Measurements from ENCODE around the gene TMCC3.
"Not testable (repeated sequence)": the region's sequence is repeated elsewhere in the genome, so short reads cannot be mapped to it uniquely, and the experiment has no call there.

The TMCC3 gene

DNA sequence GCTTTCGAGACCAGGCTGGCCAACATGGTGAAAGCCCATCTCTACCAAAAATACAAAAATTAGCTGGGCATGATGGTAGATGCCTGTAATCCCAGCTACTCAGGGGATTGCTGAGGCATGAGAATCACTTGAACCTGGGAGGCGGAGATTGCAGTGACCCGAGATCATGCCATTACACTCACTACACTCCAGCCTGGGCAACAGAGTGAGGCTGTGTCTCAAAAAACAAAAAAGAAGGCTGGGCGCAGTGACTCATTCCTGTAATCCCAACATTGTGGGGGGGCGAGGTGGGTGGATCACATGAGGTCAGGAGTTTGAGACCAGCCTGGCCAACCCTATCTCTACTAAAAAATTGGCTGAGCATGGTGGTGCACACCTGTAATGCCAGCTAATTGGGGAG, 49.0 kb downstream of the TMCC3 start:
- DNase-seq (ENCODE audit: low read depth), result not testable (repeated sequence)

DNA sequence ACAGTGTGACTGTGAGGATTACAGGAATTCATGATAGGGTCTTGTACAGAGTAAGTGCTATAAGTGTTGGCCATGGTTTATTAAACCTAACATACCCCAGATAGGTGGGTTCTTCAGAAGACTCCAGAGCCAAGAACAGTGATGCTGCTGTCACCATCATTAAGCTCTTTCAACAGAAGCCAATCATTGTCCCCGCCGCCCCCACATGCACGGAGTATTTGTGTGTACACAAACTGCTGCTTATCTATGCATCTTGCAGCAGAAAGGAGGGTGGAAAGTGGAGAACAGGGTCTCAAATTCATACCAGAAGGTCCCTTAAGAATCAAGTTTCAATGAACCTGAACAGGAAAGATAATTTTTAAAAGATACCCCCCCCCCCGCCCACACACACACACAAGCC, 51.2 kb downstream of the TMCC3 start:
- DNase-seq (ENCODE audit: low read depth), result no peak

DNA sequence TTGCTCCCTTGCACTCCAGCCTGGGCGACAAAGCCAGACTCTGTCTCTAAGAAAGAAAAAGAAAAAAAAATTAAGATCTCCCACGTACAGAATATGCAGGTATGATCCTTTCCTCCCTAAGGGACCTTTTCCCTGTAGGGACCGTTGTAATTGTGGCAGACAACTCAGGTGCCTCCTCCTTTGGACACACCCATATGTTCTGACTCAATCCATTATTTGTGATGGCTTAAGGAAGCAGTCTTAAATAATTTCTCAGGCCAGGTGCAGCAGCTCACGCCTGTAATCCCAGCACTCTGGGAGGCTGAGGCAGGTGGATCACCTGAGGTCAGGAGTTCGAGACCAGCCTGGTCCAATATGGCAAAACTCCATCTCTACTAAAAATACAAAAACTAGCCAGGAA, 53.1 kb downstream of the TMCC3 start:
- DNase-seq (ENCODE audit: low read depth), result no peak

DNA sequence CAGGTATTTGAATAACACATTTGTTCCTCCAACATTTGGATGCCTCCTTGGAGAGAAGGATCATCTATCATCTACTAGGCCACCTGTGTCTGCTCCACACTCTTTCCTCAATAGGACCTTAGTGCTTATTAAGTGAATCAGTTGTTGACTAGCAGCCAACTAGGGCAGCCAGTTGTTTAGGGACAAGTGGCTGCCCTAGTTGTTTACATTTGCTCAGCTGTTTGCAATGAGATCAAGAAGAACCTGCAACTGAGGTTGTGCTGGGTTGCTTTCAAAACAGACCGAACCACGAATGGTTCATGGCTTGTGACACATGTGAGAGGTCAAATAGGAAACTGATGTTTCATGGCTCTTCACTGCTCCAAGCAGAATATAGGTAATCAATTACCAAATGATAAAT, 53.8 kb downstream of the TMCC3 start:
- DNase-seq (ENCODE audit: low read depth), result no peak

DNA sequence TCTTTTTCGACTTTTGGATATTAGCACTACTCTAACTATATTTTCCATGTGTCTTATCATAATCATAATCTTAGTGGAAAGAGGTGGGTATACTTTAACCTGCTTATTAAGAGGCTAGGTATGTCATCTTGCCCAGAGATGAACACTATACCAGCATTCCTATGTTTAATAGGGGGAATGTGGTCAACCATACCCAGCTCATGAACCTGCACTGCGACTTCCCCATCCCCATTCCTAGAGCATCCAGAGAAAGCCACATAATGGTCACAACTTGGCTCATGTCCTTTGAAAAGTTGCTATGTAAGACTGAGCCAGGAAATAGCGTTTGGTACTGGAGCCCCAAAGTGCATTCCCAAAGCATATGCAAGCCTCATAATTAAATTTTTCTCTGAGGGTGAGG, 55.2 kb downstream of the TMCC3 start:
- no peak for DNase-seq (ENCODE audit: low read depth)

DNA sequence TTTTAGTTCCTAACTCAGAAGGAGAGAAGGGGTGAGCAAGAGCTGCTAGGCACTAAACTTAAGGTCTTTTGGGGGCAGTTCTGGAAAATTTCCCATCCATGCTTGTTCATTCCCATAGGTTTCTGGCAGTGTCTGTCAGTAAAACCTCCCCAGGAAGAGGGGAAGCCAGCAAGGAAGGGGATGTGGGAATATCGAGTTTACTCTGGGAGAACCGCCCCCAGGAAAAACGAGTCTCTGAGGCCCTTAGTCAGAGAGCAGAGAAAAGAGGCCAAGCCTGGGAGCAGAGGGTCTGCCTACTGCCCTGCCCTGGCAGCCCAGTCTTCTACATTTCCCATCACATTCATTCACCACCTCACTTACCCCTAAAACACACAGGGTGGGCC, 55.9 kb downstream of the TMCC3 start:
- no peak for DNase-seq (ENCODE audit: low read depth)

DNA sequence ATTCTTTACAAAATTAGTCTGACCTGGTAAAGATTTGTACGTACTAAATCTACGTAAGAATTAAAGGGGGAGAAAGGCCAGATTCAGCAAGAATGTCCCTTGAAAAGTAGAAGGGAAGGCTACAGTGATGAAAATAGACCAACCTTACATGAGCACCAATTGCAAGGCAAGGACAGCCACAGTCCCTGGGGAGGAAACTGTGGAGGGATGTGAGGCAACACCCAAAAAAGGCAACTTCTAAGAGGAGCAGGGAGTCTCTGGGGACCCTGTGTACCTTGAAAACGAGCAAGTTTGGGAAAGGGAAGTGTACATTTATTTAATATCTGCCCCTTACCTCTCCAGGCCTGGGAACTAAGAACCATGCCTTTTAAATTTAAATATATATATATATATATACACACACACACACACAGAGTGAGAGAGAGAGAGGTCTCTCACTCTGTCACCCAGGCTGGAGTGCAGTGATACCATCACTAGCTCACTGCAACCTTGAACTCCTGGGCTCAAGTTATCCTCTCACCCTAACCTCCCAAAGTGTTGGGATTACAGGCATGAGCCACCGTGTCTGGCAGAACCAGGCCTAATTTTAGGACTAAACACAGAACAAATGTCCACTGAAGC, 56.4 kb downstream of the TMCC3 start:
- DNase-seq (ENCODE audit: low read depth), result no peak

DNA sequence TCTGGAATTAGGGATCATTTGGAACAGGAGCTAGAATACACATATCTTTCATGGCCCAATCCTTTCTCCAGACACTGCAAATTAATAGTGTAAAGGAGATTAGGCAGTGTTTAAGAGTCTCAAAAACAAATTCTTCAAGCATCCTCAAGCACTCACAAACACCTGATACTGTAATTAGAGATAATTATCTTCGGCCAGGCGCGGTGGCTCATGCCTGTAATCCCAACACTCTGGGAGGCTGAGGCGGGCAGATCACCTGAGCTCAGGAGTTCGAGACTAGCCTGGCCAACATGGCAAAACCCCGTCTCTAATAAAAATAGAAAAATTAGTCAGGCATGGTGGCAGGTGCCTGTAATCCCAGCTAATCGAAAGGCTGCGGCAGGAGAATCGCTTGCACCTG, 57.6 kb downstream of the TMCC3 start:
- not testable (repeated sequence) for DNase-seq (ENCODE audit: low read depth)

DNA sequence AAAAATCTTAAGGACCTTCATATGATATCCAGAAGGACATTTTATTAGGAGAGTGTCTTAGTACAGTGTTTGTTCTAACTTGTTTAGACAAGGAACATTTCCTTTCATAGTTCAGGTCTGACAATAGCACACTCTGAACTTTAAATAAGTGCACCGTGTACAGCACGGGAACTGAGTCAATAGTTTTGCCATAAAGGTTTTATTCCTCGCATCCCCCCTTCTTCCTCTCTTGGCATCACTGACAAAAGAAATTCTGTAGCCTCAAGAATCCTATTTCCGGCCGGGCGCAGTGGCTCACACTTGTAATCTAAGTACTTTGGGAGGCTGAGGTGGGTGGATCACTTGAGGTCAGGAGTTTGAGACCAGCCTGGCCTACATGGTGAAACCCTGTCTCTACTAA, 58.3 kb downstream of the TMCC3 start:
- no peak for DNase-seq (ENCODE audit: low read depth)

DNA sequence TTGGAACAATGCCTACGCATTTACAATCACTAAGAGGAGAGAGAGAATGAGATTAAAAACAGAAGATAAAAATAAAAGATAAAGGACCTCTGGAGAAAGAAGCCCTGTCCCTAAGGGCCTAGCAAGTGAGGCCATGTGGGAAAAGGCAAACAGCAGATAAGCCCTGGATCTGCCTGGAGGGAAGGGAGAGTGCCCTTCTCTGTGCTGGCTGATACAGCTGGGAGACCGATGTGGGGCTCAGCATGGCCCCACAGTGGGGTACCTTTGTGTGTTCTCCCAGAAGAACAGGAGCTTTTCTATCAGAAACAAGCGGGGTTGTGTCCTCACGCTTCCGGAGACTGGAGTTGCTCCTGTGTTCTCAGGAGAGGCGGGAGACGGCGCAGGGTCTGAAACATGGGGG, 59.9 kb downstream of the TMCC3 start:
- DNase-seq (ENCODE audit: low read depth), result no peak

DNA sequence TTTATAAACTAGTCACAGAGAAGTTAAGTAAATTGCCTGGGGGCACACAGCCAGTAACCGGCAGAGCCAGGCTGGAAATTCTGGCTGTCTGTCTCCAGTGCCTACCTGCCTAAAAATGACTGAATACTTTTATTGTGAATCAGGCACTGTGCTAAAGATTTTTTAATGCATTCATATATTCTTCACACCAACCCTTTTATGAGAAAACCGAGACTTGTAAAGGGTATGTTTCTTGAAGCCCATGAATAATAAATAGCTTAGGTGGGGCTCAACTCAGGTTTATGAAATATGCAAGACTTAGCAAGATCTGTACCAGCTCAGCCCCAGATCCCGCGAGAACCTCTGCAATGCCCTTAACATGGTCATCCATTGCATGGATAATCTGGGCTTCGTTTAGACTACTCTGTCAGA, 60.8 kb downstream of the TMCC3 start:
- DNase-seq (ENCODE audit: low read depth), result no peak

DNA sequence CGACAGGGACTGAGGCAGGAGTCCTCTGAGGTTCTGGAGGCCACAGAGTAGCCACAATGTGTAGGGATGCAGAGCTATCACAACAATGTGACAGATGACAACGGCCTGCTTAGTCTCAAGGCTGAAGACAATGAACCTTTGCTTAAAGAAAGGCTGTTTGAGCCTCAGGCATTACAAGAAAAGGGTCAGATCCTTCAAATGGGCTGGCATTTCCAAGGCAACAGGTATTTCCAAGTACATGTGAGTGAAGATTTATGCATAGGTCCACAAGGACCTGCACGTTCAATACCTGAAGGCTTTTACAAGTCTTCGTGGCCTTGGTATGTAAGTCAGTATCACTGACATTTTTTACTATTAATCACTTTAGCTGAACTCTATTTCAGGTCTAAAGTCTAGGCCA, 62.0 kb downstream of the TMCC3 start:
- DNase-seq (ENCODE audit: low read depth), result no peak

DNA sequence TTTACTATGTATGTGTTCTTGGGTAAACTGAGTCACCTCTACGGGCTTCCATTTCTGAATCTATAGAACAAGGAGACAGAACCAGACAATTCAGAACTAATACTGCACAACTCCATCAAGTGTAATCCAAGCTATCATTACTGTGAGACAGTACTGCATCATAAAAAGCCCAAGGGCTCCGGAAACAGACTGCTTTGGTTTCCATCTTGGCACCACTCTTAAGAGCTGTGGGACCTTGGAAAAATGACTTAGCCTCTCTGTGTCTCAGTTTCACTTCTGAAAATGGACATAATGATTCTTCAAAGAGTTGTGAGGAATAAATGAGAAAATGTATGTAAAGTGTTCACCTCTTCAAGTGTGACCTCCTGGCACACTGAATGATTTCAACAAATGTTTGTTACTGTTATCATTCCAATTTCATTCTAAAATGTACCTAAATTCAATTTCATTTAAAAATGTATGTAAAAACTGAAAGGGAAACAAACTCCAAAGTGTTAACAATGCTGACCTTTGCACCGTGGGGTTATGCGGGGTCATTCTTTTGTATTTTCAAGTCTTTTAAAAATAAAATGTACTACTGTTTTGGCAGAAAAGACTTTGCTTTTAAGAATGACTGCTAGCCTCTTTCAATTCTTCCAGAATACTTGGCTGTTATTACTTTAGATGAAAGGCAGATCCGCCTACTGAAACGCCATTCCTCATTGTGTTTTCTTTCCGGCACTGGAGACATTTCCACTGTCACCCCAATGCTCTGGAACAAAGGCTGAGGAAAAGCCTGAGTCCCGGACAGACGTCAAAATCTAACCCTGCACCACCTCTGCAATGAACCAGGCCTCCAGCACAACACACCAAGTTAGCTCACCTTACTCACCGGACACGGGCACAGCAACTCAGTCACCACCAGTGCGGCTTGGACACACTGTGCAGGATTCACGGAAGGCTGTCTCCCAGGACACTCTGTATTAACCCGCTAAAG, 62.8 kb downstream of the TMCC3 start:
- no peak for DNase-seq (ENCODE audit: low read depth)

DNA sequence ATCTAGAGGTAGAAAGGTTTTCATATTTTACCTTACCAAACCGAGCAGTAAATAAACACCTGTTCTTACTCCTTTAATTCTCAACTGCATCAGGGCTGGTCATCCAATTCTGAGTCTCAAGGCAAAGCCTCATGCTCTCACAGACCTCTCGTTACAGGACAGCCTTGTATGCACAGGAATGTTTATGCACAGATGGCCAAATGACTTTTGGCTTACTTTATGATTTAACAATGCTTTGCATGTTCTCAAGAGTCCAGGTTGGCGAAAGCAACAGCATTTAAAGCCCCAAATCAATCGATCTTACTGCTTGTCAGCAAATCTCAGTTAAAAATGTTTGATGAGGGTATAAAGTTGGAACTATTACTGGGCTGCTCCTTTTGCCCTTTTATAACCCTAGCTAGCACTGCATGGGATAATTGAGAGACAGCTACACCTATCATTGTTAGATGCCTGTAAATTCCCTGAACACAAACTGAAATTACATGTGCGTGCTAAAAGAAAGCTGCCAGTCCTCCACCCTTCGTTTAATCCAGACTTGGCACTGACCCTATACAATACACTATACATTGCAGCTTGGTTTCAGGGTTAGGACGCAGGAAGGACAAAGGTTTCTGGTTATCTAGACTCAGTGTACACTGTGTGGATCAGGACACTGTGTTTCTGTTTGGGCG, 63.6 kb downstream of the TMCC3 start:
- no peak for DNase-seq (ENCODE audit: low read depth)

DNA sequence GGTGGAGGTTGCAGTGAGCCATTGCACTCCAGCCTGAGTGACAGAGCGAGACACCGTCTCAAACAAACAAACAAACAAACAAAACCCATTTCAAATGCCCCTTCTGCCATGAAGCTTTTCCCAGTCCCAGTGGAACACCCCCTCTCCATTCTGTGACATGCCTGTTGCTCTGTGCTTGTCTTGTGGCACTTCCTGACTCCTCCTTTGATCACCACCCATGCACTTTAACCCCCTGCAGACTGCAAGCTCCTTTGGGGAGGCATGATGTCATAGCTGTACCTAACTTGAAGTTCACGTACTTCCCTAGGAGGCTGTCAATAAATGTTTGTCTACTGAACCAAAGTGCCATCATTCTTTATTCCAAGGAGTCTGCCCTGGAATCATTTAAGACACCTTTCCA, 64.7 kb downstream of the TMCC3 start:
- no peak for DNase-seq (ENCODE audit: low read depth)

DNA sequence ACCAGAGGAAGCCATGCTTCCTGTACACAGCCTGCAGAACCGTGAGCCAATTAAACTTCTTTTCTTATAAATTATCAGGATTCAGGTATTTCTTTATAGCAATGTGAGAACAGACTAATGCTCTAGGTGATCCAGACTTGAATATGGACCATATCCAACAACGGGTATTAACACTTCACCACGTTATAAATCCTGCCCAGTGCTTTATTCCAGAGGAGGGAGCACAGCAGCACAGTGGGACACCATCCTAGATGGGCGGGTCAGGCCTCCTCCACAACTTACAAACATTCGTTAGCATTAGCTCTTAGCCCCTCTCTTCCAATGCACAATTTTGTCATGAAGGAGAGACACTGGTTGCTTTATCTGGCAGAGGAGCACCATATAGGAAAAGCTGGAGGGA, 66.0 kb downstream of the TMCC3 start:
- no peak for DNase-seq (ENCODE audit: low read depth)

DNA sequence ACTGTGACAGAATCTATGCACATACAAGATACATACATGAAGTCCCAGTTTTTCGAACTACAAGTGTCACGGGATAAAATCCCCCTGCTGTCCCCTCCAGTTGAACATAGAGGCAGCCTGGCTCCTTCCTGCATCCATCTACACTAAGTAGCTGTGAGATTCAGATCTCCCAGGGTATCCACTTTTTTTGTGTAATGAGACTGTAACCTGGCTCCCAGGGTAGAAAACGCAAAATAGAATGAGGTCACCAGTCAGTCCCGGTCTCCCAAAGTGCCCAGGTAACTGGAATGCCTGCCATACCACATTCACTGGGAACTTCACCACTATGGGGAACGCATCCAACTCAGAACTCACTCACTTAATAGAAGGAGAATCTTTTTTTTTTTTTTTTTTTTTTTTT, 67.8 kb downstream of the TMCC3 start:
- DNase-seq (ENCODE audit: low read depth), result no peak

DNA sequence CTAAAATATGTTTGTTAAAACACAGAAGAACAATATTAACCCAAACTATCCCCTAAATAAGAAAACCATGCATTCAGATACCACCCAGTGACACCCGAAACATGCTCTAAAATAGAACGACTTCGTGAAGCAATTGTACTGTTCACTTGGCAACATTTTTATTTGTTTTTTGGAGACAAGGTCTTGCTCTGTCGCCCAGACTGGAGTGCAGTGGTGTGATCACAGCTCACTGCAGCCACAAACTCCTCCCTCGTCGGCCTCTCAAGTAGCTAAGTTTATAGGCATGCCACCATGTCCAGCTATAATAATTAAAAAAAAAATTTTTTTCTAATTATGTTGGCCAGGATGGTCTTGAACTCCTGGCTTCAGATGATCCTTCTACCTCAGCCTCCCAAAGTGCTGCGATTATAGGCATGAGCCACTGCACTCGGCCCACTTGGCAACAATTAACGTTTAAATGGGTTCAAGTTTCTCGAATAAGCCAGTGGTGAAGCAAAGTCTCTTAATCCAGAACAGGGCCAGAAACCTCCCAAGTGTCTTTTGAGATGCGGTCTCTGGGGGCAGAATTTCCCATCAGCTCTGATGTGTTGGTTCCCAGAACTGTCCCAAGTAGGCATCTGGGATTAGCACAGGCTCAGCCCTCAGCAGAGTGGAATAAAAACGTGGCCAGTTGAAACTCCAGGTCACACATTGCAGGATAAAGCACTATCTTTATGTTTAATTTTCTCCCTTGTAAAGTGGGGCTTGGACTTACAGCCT, 74.5 kb downstream of the TMCC3 start:
- no peak for DNase-seq (ENCODE audit: low read depth)

DNA sequence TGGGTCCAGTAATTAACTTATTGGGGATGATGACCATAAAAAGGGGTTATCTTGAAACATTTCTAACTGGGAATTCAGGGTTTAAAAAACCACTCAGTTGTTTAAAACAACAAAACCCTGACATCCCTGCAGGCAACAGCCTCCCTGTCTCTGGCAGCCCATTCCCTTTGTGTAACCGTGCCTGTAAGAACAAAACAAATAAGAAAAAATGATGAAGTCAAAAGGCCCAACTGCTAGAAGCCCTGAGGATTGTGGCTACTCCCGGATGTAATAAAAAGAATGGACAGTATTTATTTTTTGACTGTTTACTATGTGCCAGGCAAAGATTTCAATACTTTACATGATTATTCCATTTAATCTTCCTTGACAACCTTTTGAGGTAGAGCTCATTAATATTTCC, 75.3 kb downstream of the TMCC3 start:
- DNase-seq (ENCODE audit: low read depth), result no peak

DNA sequence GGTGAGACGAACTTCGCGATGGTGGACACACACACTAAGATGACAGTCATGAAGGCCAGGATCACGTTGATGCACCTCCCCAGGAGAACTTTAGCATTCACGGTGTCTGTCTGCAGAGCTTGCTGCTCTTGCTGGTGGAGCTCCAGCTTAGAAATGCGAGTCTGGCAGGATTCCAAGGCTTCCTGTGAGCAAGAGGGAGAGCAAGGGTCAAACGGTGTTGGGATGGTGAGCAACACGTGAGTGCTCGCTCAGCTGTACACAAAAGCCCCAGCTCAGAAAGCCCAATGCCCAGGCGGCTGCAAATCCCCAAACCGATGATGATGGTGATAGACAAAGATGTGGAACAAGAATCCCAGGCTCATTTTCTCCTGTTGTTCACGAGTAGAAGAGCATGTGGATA, 78.8 kb downstream of the TMCC3 start:
- no peak for DNase-seq (ENCODE audit: low read depth)

DNA sequence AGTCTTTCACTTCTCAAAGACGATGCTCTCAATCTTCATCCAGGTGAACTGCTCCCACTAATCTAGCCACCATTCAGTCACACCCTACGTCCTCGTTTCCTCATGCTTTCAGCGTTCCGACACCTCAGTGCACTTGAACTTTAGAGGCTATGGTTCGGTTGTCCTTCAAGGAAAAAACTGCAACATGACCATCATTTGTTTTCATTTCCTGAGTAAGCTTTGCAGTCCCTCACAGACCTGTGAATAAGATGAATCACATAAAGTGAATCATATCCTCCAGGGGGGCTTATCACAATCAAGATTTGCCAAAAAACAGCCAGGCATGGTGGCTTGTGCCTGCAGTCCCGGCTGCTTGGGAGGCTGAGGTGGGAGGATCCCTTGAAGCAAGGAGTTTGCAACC, 80.2 kb downstream of the TMCC3 start:
- no peak for DNase-seq (ENCODE audit: low read depth)

DNA sequence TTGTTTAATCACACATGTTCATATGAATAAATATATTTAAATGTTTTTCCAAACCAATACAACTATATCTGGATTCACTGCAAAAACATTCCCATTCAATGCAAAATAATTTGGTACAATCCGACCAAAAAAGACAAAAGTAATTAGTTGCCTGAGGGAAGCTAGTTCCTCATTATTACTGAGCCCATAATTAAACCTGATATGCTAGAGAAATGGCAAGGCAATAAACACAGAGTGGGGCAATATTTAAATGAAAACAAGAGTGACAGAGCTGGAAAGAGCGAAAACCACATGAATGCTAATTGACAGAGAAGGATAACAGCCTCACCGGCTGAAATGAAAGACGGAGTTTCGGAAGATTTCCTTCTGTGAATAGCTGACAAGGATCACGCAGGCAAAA, 82.6 kb downstream of the TMCC3 start:
- no peak for DNase-seq (ENCODE audit: low read depth)

All from T follicular helper cell (primary cell).